Measurements from ENCODE around the gene CFTR. TPM values are rescaled to one million over a fixed set of nuclear protein-coding genes. Genes with fewer than 3 reads are reported as not detected.

CFTR gene
- total RNA-seq, 3 donors from 2014 or later, result 0.05 to 0.16 (median 0.10) TPM

DNA sequence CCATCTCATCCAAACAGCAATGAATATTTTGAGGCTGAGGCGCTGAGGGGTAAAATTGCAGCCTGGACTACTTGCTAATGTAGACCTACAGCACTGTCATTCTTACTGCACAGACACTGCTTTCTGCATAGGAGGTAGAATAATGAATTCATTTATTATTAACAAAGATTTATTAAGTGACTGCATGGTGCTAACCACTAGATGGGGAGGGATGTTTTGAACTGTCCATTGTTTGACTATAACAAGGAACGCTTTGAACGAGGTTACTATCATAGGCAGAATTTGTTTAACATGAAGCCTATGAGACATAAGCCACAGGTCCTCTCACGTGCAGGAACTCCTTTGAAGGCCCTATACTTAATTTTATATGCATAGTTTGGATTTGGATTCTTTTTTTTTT, 143.8 kb downstream of the CFTR start:
- Mint-ChIP-seq H3K9me3 (no peaks in the 10 kb centered on the region), H3K27me3 (ENCODE audit: low read depth) (no peaks in the 10 kb centered on the region), H3K36me3 (ENCODE audit: insufficient read depth) (no peaks in the 10 kb centered on the region), H3K4me3 (no peak overlapping the region), H3K4me1 (ENCODE audit: low read depth) (no peaks in the 10 kb centered on the region)
- DNase-seq (no peak), ATAC-seq (no peak)

DNA sequence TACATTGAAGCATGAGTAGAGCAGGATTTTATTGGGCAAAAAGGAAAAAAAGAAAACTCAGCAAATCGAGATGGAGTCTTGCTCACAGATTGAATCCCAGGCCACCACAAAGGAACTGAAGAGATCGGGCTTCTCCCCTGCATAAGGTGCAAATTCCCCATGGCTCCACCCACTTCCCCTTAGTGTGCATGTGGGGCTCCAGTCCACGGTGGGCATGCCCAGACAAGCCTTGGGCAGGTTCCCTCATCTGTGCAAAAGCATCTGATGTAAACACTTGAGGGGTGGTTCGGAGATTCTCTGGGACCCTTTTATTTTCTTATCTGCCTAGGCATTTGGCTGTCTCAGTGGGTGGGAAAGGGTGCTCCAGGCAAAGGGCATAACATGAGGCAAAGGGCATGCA, 150.7 kb downstream of the CFTR start:
- DNase-seq (no peak), ATAC-seq (no peak)
- Mint-ChIP-seq H3K9me3 (no peaks in the 10 kb centered on the region), H3K4me1 (ENCODE audit: low read depth) (no peaks in the 10 kb centered on the region), H3K27me3 (ENCODE audit: low read depth) (no peaks in the 10 kb centered on the region), H3K4me3 (no peak overlapping the region), H3K36me3 (ENCODE audit: insufficient read depth) (no peaks in the 10 kb centered on the region)

DNA sequence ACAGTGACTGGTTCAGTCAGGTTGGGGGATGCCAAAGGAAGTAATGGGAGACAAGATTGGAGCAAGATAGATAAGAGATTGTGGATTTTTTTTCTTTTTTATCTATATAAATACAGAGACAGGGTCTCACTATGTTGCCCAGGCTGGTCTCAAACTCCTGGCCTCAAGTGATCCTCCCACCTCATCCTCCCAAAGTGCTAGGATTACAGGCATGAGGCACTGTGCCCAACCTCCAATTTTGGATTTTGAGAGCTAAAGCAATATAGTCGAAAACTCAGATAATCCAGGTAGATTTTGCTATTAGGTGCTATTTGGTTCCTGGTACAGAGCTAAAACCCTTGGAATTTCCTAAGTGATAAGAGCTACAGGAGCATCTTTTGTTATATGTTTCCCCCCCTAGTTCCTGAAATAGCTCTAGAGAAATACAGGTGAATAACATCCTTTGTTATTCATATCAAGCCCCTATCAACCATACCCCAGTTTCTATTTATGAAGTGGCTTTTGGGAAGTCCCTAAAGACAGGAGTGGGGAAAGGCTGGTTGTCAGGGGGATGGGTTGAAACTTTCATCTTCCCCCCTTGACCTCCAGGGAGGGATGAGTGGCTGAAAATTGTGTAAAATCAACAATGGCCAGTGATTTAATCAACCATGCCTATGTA, 151.2 kb downstream of the CFTR start:
- H3K4me1 Mint-ChIP-seq (ENCODE audit: low read depth), result no peaks in the 10 kb centered on the region
- no peaks in the 10 kb centered on the region for H3K36me3 Mint-ChIP-seq (ENCODE audit: insufficient read depth)
- no peak for ATAC-seq
- H3K4me3 Mint-ChIP-seq, result no peak overlapping the region
- H3K9me3 Mint-ChIP-seq, result no peaks in the 10 kb centered on the region
- no peak for DNase-seq
- no peaks in the 10 kb centered on the region for H3K27me3 Mint-ChIP-seq (ENCODE audit: low read depth)

DNA sequence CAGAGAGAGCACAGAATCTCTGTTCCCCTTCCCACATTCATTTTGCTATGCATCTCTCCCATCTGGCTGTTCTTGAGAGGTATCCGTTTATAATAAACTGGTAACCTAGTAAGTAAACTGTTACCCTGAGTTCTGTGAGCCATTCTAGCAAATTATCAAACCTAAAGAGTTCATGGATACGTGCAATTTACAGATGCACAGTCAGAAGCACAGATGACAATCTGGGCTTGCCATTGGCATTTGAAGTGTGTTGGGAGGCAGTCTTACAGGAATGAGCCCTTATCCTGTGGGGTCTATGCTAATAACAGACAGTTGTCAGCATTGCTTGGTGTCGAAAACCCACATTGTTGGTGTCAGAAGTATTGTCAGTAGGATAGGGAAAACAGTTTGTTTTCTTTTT, 151.8 kb downstream of the CFTR start:
- ATAC-seq, result no peak
- H3K9me3 Mint-ChIP-seq, result no peaks in the 10 kb centered on the region
- no peaks in the 10 kb centered on the region for H3K27me3 Mint-ChIP-seq (ENCODE audit: low read depth)
- H3K4me3 Mint-ChIP-seq, result no peak overlapping the region
- DNase-seq, result no peak
- no peaks in the 10 kb centered on the region for H3K36me3 Mint-ChIP-seq (ENCODE audit: insufficient read depth)
- H3K4me1 Mint-ChIP-seq (ENCODE audit: low read depth), result no peaks in the 10 kb centered on the region

DNA sequence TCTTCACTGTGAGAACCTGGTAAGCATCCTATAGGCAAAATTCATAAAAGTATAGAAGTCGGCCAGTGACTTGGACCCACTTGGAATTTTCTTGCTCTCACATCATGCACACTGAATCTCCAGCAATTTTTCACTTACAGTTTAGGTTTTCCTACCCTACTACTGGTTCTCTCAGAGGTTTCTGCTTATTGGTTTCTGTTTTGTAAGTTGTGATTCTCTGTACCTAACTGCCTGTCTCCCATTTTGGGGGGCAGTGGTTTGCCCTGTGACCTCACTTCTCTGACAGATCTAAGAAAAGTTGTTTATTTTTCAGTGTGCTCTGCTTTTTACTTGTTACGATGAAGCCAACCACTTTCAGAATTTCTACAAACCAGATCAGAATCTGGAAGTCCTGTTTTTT, 158.1 kb downstream of the CFTR start:
- Mint-ChIP-seq H3K27me3 (ENCODE audit: low read depth) (no peaks in the 10 kb centered on the region), H3K4me3 (no peak overlapping the region), H3K9me3 (no peaks in the 10 kb centered on the region), H3K36me3 (ENCODE audit: insufficient read depth) (no peaks in the 10 kb centered on the region), H3K4me1 (ENCODE audit: low read depth) (no peaks in the 10 kb centered on the region)
- ATAC-seq, result no peak
- DNase-seq, result no peak

DNA sequence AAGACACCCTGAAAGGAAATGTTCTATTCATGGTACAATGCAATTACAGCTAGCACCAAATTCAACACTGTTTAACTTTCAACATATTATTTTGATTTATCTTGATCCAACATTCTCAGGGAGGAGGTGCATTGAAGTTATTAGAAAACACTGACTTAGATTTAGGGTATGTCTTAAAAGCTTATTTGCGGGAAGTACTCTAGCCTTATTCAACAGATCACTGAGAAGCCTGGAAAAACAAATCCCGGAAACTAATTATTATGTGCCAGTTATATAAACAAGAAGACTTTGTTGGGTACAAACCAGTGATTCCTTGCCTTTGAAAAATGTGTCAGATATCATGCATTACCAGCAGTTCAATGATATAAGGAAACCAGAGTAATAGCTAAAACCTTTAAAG, 160.1 kb downstream of the CFTR start:
- H3K27me3 Mint-ChIP-seq (ENCODE audit: low read depth), result no peaks in the 10 kb centered on the region
- H3K36me3 Mint-ChIP-seq (ENCODE audit: insufficient read depth), result no peaks in the 10 kb centered on the region
- DNase-seq (no peak), ATAC-seq (no peak)
- no peaks in the 10 kb centered on the region for H3K9me3 Mint-ChIP-seq
- no peaks in the 10 kb centered on the region for H3K4me1 Mint-ChIP-seq (ENCODE audit: low read depth)
- no peak overlapping the region for H3K4me3 Mint-ChIP-seq

DNA sequence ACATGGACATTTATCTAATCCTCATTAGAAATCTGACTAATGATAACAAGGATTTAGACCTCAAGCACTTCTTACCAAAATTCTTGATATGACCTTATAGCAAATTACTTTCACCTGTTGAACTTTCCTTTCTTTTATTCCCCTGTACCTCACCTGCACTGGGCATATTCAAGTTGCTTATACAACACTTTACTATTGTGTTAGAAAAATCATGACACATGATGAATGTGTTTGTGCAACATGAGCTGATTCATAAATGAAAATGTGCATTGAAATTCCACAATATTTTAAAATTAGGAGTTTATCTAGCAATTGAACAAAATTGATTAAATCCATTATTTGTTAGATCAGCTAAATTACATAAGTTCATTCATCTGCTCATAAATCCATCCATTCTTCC, 160.6 kb downstream of the CFTR start:
- Mint-ChIP-seq H3K27me3 (ENCODE audit: low read depth) (no peaks in the 10 kb centered on the region), H3K36me3 (ENCODE audit: insufficient read depth) (no peaks in the 10 kb centered on the region), H3K4me3 (no peak overlapping the region), H3K9me3 (no peaks in the 10 kb centered on the region), H3K4me1 (ENCODE audit: low read depth) (no peaks in the 10 kb centered on the region)
- DNase-seq (no peak), ATAC-seq (no peak)

DNA sequence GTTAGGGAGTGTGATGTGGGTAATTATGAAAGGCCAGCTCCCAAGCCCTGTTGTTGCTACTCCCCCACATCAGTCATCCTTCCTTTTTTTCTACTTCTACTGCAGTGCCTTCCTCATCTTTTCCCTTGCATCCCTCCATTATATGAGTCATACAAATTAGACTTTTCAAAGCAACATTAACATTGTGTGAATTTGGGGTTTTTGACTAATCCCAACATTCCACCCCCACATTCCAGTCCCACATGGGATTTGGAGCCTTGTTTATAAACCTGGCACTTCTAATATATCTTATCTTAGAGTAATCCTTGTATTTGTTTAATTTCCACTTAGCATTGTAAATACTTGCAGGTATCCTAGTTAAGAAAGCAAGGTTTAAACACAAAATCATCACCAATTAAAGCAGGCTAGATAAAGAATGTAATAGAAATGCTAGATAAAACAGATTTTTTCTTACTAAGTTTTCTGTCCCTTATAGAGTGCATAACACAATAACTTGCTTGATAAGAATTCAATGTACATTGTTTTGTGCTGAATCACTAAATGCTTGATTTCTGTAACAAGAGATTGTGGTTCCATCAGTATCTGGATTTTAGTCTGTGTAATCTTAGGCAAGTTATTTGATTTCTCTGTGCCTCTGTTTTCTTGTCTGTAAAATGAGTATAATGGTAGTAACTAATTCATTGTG, 165.8 kb downstream of the CFTR start:
- H3K4me1 Mint-ChIP-seq (ENCODE audit: low read depth), result no peaks in the 10 kb centered on the region
- ATAC-seq (no peak), DNase-seq (no peak)
- H3K4me3 Mint-ChIP-seq, result no peak overlapping the region
- peaks cover 4% of the 10 kb centered on the region for H3K9me3 Mint-ChIP-seq
- no peaks in the 10 kb centered on the region for H3K36me3 Mint-ChIP-seq (ENCODE audit: insufficient read depth)
- no peaks in the 10 kb centered on the region for H3K27me3 Mint-ChIP-seq (ENCODE audit: low read depth)

DNA sequence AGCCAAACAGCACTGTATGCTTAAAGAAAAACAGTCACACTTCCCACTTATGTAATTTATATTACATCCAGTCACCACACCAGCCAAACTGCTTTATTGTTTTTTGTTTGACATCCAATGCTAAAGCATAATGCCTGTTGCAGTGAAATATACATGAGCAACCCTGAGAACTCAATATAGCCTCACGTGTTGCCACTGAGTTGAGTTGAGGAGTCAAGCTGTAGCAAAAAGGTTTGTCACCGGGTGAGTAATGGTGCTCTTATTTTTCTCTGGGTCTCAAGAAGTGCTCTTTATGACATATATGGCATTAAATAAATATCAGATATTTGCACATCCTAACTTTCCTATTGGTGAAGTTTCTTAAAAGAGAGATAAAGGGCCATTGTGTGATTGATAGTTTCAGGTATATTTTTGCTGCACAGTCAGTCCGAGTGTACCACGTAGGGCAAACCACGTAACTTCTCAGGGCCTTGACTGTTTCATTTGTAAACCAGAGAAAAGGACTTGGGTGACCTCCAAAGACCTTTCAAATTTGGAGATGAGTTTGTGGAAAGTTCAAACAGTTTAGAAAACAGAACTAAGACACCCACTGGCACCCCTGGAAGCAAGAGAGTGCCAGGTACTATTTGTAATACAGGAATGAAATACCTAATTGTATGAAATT, 168.5 kb downstream of the CFTR start:
- Mint-ChIP-seq H3K4me1 (ENCODE audit: low read depth) (no peaks in the 10 kb centered on the region), H3K36me3 (ENCODE audit: insufficient read depth) (no peaks in the 10 kb centered on the region), H3K9me3 (peaks cover 4% of the 10 kb centered on the region), H3K4me3 (no peak overlapping the region), H3K27me3 (ENCODE audit: low read depth) (no peaks in the 10 kb centered on the region)
- ATAC-seq (no peak), DNase-seq (no peak)

DNA sequence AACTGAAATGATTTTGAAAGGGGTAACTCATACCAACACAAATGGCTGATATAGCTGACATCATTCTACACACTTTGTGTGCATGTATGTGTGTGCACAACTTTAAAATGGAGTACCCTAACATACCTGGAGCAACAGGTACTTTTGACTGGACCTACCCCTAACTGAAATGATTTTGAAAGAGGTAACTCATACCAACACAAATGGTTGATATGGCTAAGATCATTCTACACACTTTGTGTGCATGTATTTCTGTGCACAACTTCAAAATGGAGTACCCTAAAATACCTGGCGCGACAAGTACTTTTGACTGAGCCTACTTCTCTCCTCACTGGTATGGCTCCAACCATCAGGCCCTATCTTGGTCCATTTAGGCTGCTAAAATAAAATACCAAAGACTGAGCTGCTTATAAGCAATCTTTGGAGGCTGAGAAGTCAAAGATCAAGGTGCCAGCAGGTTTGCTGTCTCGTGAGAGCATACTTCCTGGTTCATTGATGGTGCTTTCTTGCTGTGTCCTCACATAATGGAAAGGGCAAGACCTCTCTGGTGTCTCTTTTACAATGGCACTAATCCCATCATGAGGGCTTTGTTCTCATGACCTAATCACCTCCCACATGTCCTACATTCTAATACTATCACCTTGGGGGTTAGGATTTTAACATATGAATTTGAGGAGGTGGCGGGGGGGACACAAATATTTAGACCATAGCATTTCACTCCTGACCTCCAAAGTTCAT, 173.3 kb downstream of the CFTR start:
- Mint-ChIP-seq H3K4me3 (no peak overlapping the region), H3K36me3 (ENCODE audit: insufficient read depth) (no peaks in the 10 kb centered on the region), H3K4me1 (ENCODE audit: low read depth) (no peaks in the 10 kb centered on the region), H3K27me3 (ENCODE audit: low read depth) (no peaks in the 10 kb centered on the region), H3K9me3 (no peaks in the 10 kb centered on the region)
- no peak for ATAC-seq
- DNase-seq, result no peak

DNA sequence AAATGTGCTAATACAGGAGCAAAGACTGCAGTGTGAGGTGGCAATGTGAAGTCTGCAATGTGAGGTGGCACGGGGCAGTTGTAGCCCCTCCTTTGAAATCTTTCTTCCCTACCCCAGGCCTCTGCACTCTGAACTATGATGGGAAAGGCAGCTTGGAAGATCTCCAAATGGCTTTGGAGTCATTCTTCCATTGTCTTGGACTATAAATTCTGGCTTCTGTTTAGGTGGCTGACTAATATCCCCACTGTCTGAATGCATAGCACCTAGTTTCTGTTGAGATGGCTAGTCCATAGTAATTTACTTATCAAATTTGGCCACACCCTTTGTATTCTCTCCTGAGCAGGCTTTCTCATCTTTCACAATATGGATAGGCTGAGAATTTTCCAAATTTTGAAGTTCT, 175.0 kb downstream of the CFTR start:
- DNase-seq (no peak), ATAC-seq (no peak)
- no peaks in the 10 kb centered on the region for H3K36me3 Mint-ChIP-seq (ENCODE audit: insufficient read depth)
- H3K9me3 Mint-ChIP-seq, result no peaks in the 10 kb centered on the region
- H3K4me3 Mint-ChIP-seq, result no peak overlapping the region
- no peaks in the 10 kb centered on the region for H3K4me1 Mint-ChIP-seq (ENCODE audit: low read depth)
- no peaks in the 10 kb centered on the region for H3K27me3 Mint-ChIP-seq (ENCODE audit: low read depth)

DNA sequence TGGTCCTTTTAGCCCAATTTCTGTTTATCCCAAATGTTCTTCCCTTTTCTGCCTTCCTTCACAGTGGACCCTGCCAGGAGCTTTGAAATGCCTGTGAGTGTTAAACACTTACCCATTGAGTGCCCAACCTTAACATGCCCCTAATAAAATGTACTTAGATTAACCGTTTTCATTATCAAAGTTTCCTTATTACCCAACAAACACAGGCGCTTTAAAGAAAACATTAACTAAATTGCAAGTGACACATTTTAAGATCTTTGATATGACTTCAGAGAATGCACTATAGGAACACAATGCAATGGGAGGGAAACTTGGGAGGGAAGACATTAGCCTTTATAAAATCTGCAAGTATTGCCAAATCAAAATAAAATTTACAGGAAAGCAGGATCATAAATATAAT, 177.0 kb downstream of the CFTR start:
- H3K4me1 Mint-ChIP-seq (ENCODE audit: low read depth), result no peaks in the 10 kb centered on the region
- H3K27me3 Mint-ChIP-seq (ENCODE audit: low read depth), result no peaks in the 10 kb centered on the region
- no peak for DNase-seq
- H3K9me3 Mint-ChIP-seq, result no peaks in the 10 kb centered on the region
- no peak for ATAC-seq
- H3K36me3 Mint-ChIP-seq (ENCODE audit: insufficient read depth), result no peaks in the 10 kb centered on the region
- H3K4me3 Mint-ChIP-seq, result no peak overlapping the region

DNA sequence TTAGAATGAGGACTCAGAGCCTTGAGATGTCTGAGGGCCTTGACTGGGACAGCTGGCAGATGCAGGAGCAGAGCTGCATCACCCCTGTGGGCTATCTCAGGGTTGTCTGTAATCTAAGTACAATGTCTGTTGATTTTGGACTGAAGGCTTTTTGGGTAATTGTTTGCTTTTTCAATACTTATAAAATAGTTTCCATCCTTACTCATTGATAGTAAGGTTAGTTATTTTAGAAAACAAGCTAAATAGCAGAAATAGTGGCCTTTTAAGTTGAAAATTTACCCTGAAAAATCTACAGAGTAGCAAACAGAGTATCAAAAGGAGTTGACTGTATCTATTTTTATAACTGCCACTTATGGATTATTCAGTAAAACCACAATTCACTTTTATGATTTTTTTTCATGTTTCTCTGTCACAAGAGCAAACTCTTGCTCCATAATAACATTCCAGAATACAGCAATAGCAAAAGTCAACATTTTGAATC, 179.7 kb downstream of the CFTR start:
- no peak for ATAC-seq
- Mint-ChIP-seq H3K36me3 (ENCODE audit: insufficient read depth) (no peaks in the 10 kb centered on the region), H3K4me3 (no peak overlapping the region), H3K27me3 (ENCODE audit: low read depth) (no peaks in the 10 kb centered on the region), H3K4me1 (ENCODE audit: low read depth) (no peaks in the 10 kb centered on the region), H3K9me3 (no peaks in the 10 kb centered on the region)
- DNase-seq, result no peak

DNA sequence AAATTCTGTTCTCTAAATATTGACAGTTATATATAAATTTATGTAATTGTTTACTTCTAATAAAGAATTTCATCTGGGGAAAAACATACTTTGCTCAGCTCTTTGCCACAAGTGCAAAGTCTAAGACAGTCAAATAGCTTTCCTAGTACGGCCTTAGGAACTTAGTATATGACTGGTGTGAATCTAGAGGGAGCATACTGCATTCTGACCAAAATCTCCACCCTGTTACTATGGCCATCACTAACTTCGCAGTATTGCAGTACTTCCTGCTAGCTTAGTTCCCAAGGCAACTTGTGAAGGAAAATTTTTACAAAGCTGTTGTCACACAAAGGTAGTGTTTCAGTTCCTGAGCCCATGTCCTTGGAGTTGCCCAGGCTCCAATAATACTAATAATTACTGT, 181.5 kb downstream of the CFTR start:
- no peaks in the 10 kb centered on the region for H3K36me3 Mint-ChIP-seq (ENCODE audit: insufficient read depth)
- ATAC-seq, result no peak
- DNase-seq, result no peak
- H3K4me3 Mint-ChIP-seq, result no peak overlapping the region
- no peaks in the 10 kb centered on the region for H3K9me3 Mint-ChIP-seq
- H3K4me1 Mint-ChIP-seq (ENCODE audit: low read depth), result no peaks in the 10 kb centered on the region
- H3K27me3 Mint-ChIP-seq (ENCODE audit: low read depth), result no peaks in the 10 kb centered on the region

Data from activated T-cell treated with anti-CD3 and anti-CD28 coated beads, Interleukin-2, amount 50 U/mL, for 4 hours (primary cell).